Gastroesophageal sphincter (tissue), 3 donors: ENCODE results near the gene BMP2.

Experiments used
- CTCF ChIP-seq, 4 experiments: fragments of 200-600 bp in 2 of 4; fragments of 450-650 bp in 2 of 4; sonication (generic) in 1 of 4; IDR thresholded peaks; one replicate each; pipeline ENCODE4 v1.5.1; 2017 to 2019; ENCODE audit warnings: antibody characterized with exemption in 4 of 4, mild to moderate bottlenecking in 2 of 4, moderate library complexity in 2 of 4
- EP300 ChIP-seq: sonication (generic); formaldehyde crosslinking; IDR thresholded peaks from one replicate; pipeline ENCODE4 v1.6.1; 2017; ENCODE audit warnings: antibody characterized with exemption, mild to moderate bottlenecking
- POLR2A ChIP-seq, 2 donors: fragments of 450-650 bp; IDR thresholded peaks; one replicate each; pipeline ENCODE4 v1.6.1; 2017; ENCODE audit warnings: antibody characterized with exemption in 2 of 2, mild to moderate bottlenecking in 2 of 2, moderate library complexity in 1 of 2
- POLR2AphosphoS5 ChIP-seq: sonication (generic); formaldehyde crosslinking; IDR thresholded peaks from one replicate; pipeline ENCODE4 v1.6.1; 2017; ENCODE audit warnings: antibody characterized with exemption

- TF ChIP-seq CTCF (IDR thresholded peaks at IDR 0.05) (no peak), EP300 (no peak), POLR2A (IDR thresholded peaks at IDR 0.05) (no peak), POLR2AphosphoS5 (no peak)
These were observed 3.3 kb downstream of the BMP2 start for GRCh38 chr20:6770786-6771100.
